SU-DHL-6 (cell line): ENCODE measurements around the gene TCEAL7.

Experiments used
- H2AFZ ChIP-seq: fragments of 200-600 bp; sonication (generic); 2 replicates; pipeline ENCODE4 v1.6.1; 2014; ENCODE audit warnings: low read depth, mild to moderate bottlenecking, moderate library complexity, mixed read lengths, antibody characterized with exemption, low read length; ENCODE audit not compliant: severe bottlenecking
- H3F3A ChIP-seq: fragments of 200-600 bp; shearing (Covaris generic); 2 replicates; pipeline ENCODE4 v1.6.0; 2016; ENCODE audit warnings: antibody characterized with exemption, mild to moderate bottlenecking; ENCODE audit not compliant: insufficient read depth
- H3K27ac ChIP-seq: fragments of 200-600 bp; sonication (generic); 2 replicates; pipeline ENCODE4 v1.5.1; 2016; ENCODE audit warnings: low read depth, mild to moderate bottlenecking, low read length, moderate library complexity, mixed read lengths
- H3K27me3 ChIP-seq: fragments of 200-600 bp; sonication (generic), shearing (Covaris generic); 2 replicates; pipeline ENCODE4 v1.6.0; 2014; ENCODE audit warnings: mild to moderate bottlenecking, low read length
- H3K36me3 ChIP-seq: fragments of 200-600 bp; sonication (generic); 2 replicates; pipeline ENCODE4 v1.6.1; 2014; ENCODE audit warnings: mild to moderate bottlenecking, low read length, mixed read lengths
- H3K4me2 ChIP-seq: fragments of 300-600, 200-600 bp; shearing (Covaris generic), sonication (generic); 2 replicates; pipeline ENCODE4 v1.6.0; 2014; ENCODE audit warnings: low read length, low read depth, mild to moderate bottlenecking; ENCODE audit not compliant: poor library complexity, severe bottlenecking
- H3K4me3 ChIP-seq: fragments of 200-600 bp; sonication (generic); 2 replicates; pipeline ENCODE4 v1.5.1; 2014; ENCODE audit warnings: antibody characterized with exemption, low read length, mild to moderate bottlenecking, mixed read lengths; ENCODE audit not compliant: insufficient read depth, poor library complexity, severe bottlenecking
- H3K79me2 ChIP-seq: fragments of 200-600 bp; sonication (generic); 2 replicates; pipeline ENCODE4 v1.6.1; 2014; ENCODE audit warnings: mild to moderate bottlenecking, low read length, moderate library complexity; ENCODE audit not compliant: insufficient read depth
- H3K9ac ChIP-seq: fragments of 200-600 bp; sonication (generic); 2 replicates; pipeline ENCODE4 v1.7.0; 2014; ENCODE audit warnings: mild to moderate bottlenecking, low read length
- H3K9me2 ChIP-seq: fragments of 200-600 bp; sonication (generic); replicated peaks from 2 replicates; pipeline ENCODE4 v1.6.1; 2014; ENCODE audit warnings: low read length; ENCODE audit not compliant: insufficient read depth
- H3K9me3 ChIP-seq: fragments of 200-600 bp; sonication (generic); 2 replicates; pipeline ENCODE4 v1.6.1; 2014; ENCODE audit warnings: low read length, mixed read lengths; ENCODE audit not compliant: insufficient read depth
- H4K20me1 ChIP-seq: fragments of 200-600 bp; sonication (generic); 2 replicates; pipeline ENCODE4 v1.6.1; 2014; ENCODE audit warnings: low read depth, mild to moderate bottlenecking, antibody characterized with exemption, low read length, moderate library complexity, mixed read lengths
- CTCF ChIP-seq: fragments of 200-600 bp; sonication (generic); IDR thresholded peaks from one replicate; pipeline ENCODE4 v1.5.1; 2017; ENCODE audit warnings: antibody characterized with exemption, mild to moderate bottlenecking, low read length, moderate library complexity; ENCODE audit not compliant: insufficient read depth, poor library complexity, severe bottlenecking
- EZH2phosphoT487 ChIP-seq: fragments of 200-600 bp; sonication (generic), shearing (Covaris generic); conservative IDR thresholded peaks from 2 replicates; pipeline ENCODE4 v1.6.1; 2018; ENCODE audit warnings: mild to moderate bottlenecking, antibody characterized with exemption, low read length, moderate library complexity, mixed read lengths

Gene TCEAL7

GRCh38 chrX:103360916-103361315 lies 30.9 kb downstream of the TCEAL7 start:
- Histone ChIP-seq H3K9me3 (no peaks in the 10 kb centered on the region), H3K79me2 (no peaks in the 10 kb centered on the region), H2AFZ (no peak overlapping the region), H3F3A (no peaks in the 10 kb centered on the region), H3K4me3 (no peak overlapping the region), H3K36me3 (no peaks in the 10 kb centered on the region), H3K27me3 (no peaks in the 10 kb centered on the region), H3K4me2 (no peak overlapping the region), H4K20me1 (no peaks in the 10 kb centered on the region), H3K27ac (no peak overlapping the region), H3K9ac (no peak overlapping the region), H3K9me2 (no peaks in the 10 kb centered on the region)
- no peak for TF ChIP-seq CTCF
- TF ChIP-seq EZH2phosphoT487, result no peak

GRCh38 chrX:103361798-103362197 lies 31.8 kb downstream of the TCEAL7 start:
- Histone ChIP-seq H3K4me3 (no peak overlapping the region), H3K27ac (no peak overlapping the region), H3K79me2 (no peaks in the 10 kb centered on the region), H3K36me3 (no peaks in the 10 kb centered on the region), H3F3A (no peaks in the 10 kb centered on the region), H3K9me3 (no peaks in the 10 kb centered on the region), H3K9ac (no peak overlapping the region), H3K9me2 (no peaks in the 10 kb centered on the region), H4K20me1 (no peaks in the 10 kb centered on the region), H3K4me2 (no peak overlapping the region), H3K27me3 (no peaks in the 10 kb centered on the region), H2AFZ (no peak overlapping the region)
- TF ChIP-seq CTCF (no peak), EZH2phosphoT487 (no peak)

DNA sequence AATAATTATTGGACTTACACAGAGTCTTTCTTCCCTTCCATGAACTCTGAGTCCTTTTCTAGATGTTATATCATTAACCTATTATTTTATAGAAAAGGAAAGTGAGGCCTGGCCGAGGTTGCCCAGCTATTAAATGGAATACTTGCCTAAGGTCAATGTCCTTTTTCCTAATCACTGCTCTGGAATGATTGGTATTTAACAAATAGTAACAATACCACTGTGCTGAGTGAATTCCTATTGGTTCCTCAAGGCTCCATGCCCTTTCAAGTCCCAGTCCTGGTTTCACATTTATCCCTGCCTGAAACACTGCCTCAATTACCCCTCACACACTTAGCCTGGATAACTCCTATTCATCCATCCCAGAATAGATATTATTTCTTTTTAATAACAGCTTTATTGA lies 32.4 kb downstream of the TCEAL7 start:
- H3K4me3 ChIP-seq, result no peak overlapping the region
- H3K9me2 ChIP-seq, result no peaks in the 10 kb centered on the region
- no peak overlapping the region for H3K4me2 ChIP-seq
- H3K36me3 ChIP-seq, result no peaks in the 10 kb centered on the region
- H3F3A ChIP-seq, result no peaks in the 10 kb centered on the region
- H2AFZ ChIP-seq, result no peak overlapping the region
- no peak overlapping the region for H3K27ac ChIP-seq
- H4K20me1 ChIP-seq, result no peaks in the 10 kb centered on the region
- H3K9ac ChIP-seq, result no peak overlapping the region
- no peaks in the 10 kb centered on the region for H3K79me2 ChIP-seq
- TF ChIP-seq CTCF (no peak), EZH2phosphoT487 (no peak)
- H3K9me3 ChIP-seq, result no peaks in the 10 kb centered on the region
- H3K27me3 ChIP-seq, result no peaks in the 10 kb centered on the region

DNA sequence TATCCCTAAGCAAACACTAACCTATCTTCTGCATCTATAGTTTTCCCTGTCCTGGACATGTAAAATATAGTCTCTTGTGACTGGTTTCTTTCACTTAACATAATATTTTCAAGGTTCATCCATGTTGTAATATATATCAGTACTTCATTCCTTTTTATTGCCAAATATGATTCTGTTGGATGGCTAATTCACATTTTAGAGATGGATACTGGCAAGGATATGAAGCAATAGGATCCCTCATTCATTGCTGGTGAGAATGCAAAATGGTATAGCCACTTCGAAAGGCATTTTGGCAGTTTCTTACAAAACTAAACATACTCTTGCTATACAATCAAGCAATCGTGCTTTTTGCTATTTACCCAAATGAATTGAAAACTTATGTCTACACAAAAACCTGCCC lies 33.0 kb downstream of the TCEAL7 start:
- Histone ChIP-seq H3K4me3 (no peak overlapping the region), H3K9ac (no peak overlapping the region), H3K4me2 (no peak overlapping the region), H3K27ac (no peak overlapping the region), H3K9me2 (no peaks in the 10 kb centered on the region), H3K27me3 (no peaks in the 10 kb centered on the region), H3K79me2 (no peaks in the 10 kb centered on the region), H2AFZ (no peak overlapping the region), H3K36me3 (no peaks in the 10 kb centered on the region), H4K20me1 (no peaks in the 10 kb centered on the region), H3K9me3 (no peaks in the 10 kb centered on the region), H3F3A (no peaks in the 10 kb centered on the region)
- TF ChIP-seq CTCF (no peak), EZH2phosphoT487 (no peak)
